ENCODE data around the gene HRAS.
A peak's percentile ranks its signal among the peaks of the same experiment; 100 is the strongest.

- TF ChIP-seq CTCF (IDR thresholded peaks at IDR 0.05) (peak in 3 of 4 experiments; percentile 43 to 74 (median 67)), POLR2A (IDR thresholded peaks at IDR 0.05) (no peak), POLR2AphosphoS5 (IDR thresholded peaks at IDR 0.05) (no peak), EP300 (IDR thresholded peaks at IDR 0.05) (no peak)
These were observed 19.3 kb upstream of the HRAS start for GRCh38 chr11:554428-555226.

Measured in gastroesophageal sphincter (tissue), 3 donors.